GM18873 (cell line): ENCODE data around the gene SENP7.

ENCODE experiments used
- ATAC-seq: cut with Tn5 transposase; IDR thresholded peaks from one replicate; pipeline ENCODE4 v1.9.1; 2021; ENCODE audit warnings: mild to moderate bottlenecking, moderate library complexity, moderate number of reproducible peaks; ENCODE audit not compliant: unreplicated experiment, low FRiP score

Gene SENP7

DNA sequence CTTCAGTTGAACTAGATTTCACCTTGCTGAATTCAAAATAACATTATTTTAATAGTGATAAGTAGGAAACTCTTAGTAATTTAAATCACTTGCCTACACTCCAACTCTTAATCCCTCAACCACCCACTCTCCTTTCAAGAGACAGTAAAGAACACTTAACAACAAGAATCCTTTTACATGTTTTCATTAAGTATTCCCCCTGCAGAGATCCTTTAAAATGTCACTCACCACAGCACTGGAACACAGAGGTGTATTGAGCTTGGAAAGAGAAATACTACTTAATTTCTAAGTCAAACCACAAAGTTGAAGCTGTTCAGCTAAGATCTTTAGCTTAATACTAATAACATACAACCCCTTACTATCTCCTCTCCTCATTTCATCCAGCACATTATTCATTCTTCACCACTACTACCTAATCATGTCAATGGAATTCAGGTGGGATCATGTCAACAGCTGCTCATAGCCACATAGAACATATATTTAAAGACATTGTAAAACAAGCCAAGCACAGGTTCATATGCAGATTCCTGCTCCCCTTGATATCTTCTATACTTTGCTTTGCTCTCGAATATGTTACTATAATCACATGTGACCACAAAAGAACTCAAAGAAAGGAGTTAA, 233.1 kb downstream of the SENP7 start:
- ATAC-seq, result no peak

- ATAC-seq, result no peak
Measured at GRCh38 chr3:101279162-101279561, 233.8 kb downstream of the SENP7 start.

DNA sequence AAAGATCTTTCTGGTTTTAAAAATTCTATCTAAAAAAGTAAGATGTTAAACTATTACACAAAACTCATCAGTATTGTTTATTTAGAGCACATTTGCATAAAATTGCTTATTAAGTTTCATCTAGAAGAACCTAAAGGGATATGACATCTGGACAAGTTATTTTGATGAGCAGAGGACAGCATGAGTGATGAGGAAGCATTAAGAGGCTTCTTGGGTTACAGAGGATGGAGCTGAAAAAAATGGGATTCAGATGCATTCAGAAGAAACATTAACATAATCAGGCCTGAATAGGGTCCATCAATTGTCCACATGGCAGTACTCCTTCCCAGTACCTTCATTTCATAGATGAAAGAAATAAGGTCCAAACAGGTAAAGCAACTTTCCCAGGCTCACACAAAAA, 234.3 kb downstream of the SENP7 start:
- no peak for ATAC-seq
